ENCODE measurements around the gene AKNA. TPM values are rescaled to one million over a fixed set of nuclear protein-coding genes. Genes with fewer than 3 reads are reported as not detected.

AKNA gene
- total RNA-seq, 1 donor = 11.2 TPM

DNA sequence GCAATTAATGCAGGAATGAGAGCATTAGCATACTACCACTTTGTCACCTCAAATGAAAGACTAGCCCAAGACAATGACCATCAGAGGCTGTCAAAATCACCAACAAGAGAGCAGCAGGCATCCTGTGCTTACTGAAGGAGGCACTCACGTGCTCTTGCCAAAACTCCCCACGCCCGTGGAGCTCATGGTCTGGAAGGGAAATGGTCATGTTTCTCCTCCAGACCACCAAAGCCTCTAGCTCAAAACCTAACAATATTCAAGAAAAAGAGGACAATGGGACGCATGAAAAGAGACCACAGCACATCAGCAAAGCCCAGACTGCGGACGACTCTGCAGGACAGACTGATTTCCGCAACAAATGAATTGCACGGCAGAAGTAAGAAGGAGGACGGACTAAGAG, 12.8 kb downstream of the AKNA start:
- no peak for TF ChIP-seq CTCF (IDR thresholded peaks at IDR 0.05; ENCODE audit: insufficient read depth, low read depth, low read length)
- H3K4me3 ChIP-seq (ENCODE audit: low read depth, low read length) = no peak overlapping the region
- DNase-seq (ENCODE audit: low read depth) = no peak

GRCh38 chr9:114373960-114374730, 13.6 kb downstream of the AKNA start:
- TF ChIP-seq CTCF (IDR thresholded peaks at IDR 0.05; ENCODE audit: insufficient read depth, low read depth, low read length) = no peak
- no peak for DNase-seq (ENCODE audit: low read depth)
- H3K4me3 ChIP-seq (ENCODE audit: low read depth, low read length) = no peak overlapping the region

DNA sequence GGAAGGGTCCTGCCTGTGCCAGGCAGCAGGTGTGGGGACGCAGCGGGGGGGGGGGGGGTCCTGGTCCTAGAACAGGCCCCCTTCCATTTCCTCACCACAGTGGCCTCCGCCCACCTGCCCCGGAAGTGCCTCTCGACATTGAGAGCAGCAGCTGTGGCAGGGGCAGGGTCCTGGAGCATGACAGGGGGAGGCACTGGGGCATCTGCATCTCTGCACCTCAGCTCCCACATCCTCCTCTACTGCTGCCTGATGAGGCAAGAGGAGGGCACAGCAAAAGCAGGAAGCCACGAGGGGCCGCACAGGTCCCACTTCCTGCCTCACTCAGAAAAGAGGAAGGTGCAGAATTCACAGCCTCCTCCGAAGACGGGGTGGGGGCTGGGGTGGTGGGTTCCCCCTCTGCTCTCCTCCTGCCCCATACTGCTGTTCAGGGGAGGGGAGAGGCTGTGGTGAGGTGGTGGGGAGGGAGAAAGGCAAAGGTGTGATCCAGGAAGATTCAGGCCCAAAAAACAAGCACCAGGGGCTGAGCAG, 14.8 kb downstream of the AKNA start:
- TF ChIP-seq CTCF (IDR thresholded peaks at IDR 0.05; ENCODE audit: insufficient read depth, low read depth, low read length) = no peak
- DNase-seq (ENCODE audit: low read depth) = no peak
- no peak overlapping the region for H3K4me3 ChIP-seq (ENCODE audit: low read depth, low read length)

GRCh38 chr9:114371973-114372917, 15.5 kb downstream of the AKNA start:
- no peak for DNase-seq (ENCODE audit: low read depth)
- H3K4me3 ChIP-seq (ENCODE audit: low read depth, low read length) = no peak overlapping the region
- no peak for TF ChIP-seq CTCF (IDR thresholded peaks at IDR 0.05; ENCODE audit: insufficient read depth, low read depth, low read length)

- no peak for TF ChIP-seq CTCF (IDR thresholded peaks at IDR 0.05; ENCODE audit: insufficient read depth, low read depth, low read length)
- no peak for DNase-seq (ENCODE audit: low read depth)
- H3K4me3 ChIP-seq (ENCODE audit: low read depth, low read length) = no peak overlapping the region
These were observed 16.3 kb downstream of the AKNA start for GRCh38 chr9:114371343-114371944.

DNA sequence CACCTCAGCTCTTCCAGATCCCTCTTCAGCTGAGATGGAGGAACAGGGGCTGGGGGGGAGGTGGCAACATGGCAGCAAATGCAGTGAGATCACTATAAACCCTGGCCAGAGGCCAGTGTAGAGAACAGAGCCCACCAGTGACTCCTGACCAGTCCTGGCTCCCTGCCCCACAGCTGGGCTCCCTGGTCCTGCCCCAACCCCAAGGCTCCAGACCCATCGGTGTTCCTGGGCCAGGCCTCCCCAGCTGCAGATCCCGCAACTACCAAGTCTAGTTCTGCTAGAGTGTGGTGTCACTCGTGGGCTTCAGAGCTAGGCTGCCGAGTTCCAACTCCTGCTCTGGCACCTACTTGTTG, 16.8 kb downstream of the AKNA start:
- no peak overlapping the region for H3K4me3 ChIP-seq (ENCODE audit: low read depth, low read length)
- no peak for TF ChIP-seq CTCF (IDR thresholded peaks at IDR 0.05; ENCODE audit: insufficient read depth, low read depth, low read length)
- DNase-seq (ENCODE audit: low read depth) = no peak

Measured in fibroblast of villous mesenchyme (primary cell).